Keratinocyte (primary cell): ENCODE results near the gene ACER3.

Source experiments
- EZH2 ChIP-seq: IDR thresholded peaks from one replicate; pipeline ENCODE4 v1.6.1; 2012; ENCODE audit warnings: inconsistent platforms, mild to moderate bottlenecking, low read length, moderate library complexity
- TF ChIP-seq, protein P1 (sequence below), 3 experiments: IDR thresholded peaks in 1 of 3; conservative IDR thresholded peaks in 1 of 3; optimal IDR thresholded peaks in 1 of 3; 2 replicates in 2 of 3; 3 replicates in 1 of 3; pipeline versions ENCODE3 to v1.5.1; 2011; ENCODE audit warnings: low read length in 3 of 3, mild to moderate bottlenecking in 3 of 3, moderate library complexity in 2 of 3, control low read depth in 1 of 3, inconsistent platforms in 1 of 3; ENCODE audit not compliant: insufficient read depth in 2 of 3; ENCODE audit errors: extremely low read depth in 1 of 3

DNA sequence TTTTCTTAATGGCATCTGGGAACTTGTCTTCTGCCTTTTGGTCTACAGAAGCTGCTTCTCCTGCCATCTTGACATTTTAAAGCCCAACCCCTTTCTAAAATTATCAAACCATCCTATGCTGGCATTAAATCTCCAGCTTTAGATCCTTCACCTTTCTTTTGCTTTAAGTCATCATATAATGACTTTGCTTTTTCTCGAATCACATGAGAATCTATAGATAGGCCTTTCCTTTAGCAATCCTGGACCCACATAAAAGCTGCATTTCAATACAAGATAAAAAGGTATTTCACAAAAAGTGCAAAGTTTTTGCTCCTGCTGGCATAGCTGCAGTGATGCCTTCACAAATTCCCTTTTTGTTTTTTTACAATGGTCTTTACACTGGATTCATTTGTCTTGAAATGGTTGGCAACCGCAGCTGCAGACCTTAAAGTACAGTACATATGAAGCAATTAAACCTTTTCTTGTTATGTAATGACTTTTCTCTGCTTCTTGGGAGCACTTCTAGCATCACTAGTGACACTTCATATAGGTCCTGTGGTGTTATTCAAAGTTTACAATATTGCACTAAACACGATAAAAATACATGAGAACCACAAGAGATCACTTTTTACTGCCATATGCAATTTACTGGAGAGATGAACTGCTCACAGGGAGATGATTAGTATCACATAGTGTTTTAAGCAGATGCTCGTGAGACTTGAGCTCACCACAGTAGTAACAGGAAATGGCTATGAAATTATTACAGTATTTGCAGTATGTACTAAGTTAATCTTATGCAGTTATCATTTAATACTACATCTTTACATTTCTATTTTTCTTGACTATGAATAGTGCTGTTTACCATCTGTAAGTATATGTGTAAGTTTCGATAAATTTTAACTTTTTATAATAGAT is 41.6 kb downstream of the ACER3 start:
- TF ChIP-seq, protein P1, sequence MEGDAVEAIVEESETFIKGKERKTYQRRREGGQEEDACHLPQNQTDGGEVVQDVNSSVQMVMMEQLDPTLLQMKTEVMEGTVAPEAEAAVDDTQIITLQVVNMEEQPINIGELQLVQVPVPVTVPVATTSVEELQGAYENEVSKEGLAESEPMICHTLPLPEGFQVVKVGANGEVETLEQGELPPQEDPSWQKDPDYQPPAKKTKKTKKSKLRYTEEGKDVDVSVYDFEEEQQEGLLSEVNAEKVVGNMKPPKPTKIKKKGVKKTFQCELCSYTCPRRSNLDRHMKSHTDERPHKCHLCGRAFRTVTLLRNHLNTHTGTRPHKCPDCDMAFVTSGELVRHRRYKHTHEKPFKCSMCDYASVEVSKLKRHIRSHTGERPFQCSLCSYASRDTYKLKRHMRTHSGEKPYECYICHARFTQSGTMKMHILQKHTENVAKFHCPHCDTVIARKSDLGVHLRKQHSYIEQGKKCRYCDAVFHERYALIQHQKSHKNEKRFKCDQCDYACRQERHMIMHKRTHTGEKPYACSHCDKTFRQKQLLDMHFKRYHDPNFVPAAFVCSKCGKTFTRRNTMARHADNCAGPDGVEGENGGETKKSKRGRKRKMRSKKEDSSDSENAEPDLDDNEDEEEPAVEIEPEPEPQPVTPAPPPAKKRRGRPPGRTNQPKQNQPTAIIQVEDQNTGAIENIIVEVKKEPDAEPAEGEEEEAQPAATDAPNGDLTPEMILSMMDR (optimal IDR thresholded peaks at IDR 0.05 in 1 of 3, IDR thresholded peaks at IDR 0.05 in 1 of 3, conservative IDR thresholded peaks at IDR 0.05 in 1 of 3; ENCODE audit: extremely low read depth in 1 of 3, insufficient read depth in 2 of 3, low read length in 3 of 3), result no peak
- TF ChIP-seq EZH2, result no peak
